ENCODE results near the gene OR10D3.
"Not testable (repeated sequence)": the region's sequence is repeated elsewhere in the genome, so short reads cannot be mapped to it uniquely, and the experiment has no call there.

Gene OR10D3

DNA sequence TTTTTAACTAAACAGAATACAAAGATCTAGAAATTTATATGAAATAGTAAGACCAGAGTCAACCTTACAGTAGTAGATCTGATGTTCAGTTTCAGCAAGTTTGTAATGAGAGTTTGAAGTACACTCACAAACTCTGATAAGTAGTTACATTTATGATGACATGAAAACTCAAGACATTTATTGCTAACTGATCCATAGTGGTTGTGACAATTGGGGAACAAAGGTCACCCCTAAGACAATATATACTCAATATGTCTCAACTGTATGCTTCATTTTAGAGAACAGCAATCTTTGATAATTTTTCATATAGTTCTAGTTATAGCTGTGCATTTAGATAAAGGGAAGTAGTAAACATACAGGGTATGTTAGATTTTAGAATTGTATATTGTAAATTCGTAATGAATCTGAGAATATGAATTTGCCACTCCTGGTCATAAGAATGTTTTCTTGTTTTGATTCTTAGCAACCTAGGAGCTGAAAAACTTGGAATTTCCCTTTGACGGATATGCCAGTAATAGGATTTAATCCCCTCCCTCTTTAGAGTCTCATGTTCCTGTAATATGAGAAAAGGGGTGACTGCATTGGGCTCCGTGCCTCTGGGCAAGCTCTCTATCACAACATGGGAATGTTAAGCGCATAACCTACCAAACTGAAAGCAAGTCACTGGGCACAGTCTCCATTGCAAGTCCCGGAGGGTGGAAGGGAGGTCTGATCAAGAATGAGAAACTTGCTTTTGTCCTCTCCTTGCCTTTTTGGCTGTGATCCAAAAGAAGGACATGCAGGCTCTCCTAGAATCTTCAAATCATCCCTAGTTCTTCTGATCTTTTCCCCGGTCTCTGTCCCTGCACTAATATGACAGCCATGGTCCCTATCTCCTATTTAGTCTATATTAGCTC is 11.4 kb downstream of the OR10D3 start:
- DNase-seq (ENCODE audit: low read depth in 1 of 2, low spot score in 1 of 2) = no peak

DNA sequence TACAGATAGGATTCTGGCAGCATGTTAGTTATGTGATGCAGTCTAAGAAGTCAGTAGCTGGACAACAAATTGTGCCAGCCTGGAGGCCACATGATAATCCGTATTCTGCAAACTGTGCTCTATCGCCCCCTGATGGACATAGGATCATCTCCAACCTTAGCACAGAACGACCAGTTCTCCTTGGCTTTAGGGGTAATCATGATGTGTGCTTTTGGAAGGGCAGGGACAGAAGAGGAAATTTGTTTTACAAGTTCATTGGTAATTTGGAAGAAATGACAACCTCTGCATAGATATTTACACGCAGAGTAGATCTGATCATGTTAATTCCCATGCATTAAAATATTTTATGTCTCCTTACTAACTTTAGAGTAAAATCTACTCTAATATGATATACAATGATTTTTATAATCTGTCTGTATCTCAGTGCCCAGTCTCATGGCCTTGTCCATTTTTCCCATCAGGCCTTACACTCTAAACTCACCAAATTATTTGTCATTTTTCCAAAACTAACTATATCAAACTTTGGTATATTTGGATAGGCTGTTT is 12.1 kb downstream of the OR10D3 start:
- DNase-seq (ENCODE audit: low read depth in 1 of 2, low spot score in 1 of 2) = no peak

DNA sequence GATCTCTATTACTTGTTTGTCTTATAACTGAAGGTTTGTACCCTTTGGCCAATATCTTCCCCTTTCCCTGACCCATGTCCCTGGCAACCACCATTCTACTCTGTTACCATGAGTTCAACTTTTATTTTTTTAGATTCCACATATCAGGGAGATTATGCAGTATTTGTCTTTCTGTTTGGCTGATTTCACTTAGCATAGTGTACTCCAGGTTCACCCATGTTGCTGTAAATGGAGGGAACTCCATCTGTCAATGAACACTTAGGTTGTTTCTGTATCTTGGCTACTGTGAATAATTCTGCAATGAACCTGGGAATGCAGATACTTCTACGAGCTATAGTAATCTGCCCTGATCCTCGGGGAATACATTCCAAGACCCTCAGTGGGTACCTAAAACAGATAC is 14.9 kb downstream of the OR10D3 start:
- DNase-seq (ENCODE audit: low read depth in 1 of 2, low spot score in 1 of 2) = no peak

DNA sequence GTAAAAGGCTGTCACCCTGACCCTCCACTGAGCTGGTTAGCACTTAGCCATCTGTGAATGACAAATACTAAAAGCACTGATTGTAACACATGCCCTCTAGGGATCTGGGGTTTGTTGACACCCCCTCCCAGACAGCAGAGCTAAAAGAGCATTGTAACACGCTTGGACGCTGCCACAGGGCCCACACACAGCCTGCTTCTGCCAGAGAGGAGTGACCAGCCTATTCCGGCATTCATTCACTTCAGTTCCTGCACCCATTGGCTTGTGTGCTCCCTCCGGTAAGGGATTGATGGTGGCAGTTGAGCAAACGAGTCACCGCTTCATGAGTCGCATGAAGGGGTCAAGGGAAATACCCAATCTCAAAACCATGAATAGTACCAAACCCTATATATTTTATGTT is 15.8 kb downstream of the OR10D3 start:
- DNase-seq (ENCODE audit: low read depth in 1 of 2, low spot score in 1 of 2) = no peak

DNA sequence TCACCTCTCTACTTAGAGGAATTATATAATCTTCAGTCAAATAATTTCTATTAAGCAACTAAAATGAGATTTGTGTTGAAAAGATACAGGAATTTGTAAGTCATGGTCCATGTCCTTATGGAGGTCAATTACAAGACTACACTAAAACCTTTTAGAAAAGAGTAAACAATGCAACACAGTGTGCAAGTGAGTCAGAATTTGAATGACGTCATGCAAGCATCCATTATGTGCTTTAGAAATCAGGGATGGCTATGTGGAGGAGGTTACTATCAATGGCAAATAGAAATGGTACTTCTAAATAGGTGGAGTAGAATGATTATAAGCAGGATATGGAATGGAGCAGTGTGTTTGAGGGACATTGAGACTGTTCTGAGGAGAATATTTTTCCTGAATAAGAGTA is 16.6 kb downstream of the OR10D3 start:
- no peak for DNase-seq (ENCODE audit: low read depth in 1 of 2, low spot score in 1 of 2)

DNA sequence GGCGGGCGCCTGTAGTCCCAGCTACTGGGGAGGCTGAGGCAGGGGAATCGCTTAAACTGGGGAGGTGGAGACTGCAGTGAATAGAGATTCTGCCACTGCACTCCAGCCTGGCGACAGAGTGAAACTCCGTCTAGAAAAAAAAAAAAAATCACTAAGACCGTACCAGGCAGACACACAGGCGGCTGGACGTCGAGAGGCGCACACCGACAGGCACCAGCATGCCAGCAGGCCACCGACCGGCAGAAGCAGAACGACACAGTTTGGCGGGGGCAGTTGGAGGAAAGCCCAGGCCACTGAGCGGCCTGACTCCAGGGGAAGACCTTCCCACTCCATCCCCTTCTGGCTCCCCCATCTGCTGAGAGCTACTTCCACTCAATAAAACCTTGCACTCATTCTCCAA is 17.5 kb downstream of the OR10D3 start:
- DNase-seq (ENCODE audit: low read depth in 1 of 2, low spot score in 1 of 2) = no peak

DNA sequence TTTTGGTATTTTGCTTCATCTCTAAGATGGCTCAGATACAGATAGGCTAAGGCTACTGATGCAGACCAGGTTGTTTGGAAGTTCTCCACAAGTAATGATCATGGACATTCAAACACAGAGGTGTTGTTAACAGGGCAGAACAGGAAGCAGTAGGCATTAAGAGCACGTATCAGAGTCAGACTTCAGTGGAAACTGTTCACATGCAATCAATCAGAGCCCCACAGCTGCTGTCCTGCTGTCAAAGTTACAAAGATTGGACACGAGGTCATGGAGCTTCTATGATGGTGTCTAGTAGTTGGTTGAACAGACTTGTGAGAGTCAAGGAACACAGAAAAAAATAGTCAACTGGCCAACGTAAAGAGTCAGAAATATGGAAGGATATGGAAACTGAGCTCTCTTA is 19.8 kb downstream of the OR10D3 start:
- DNase-seq (ENCODE audit: low read depth in 1 of 2, low spot score in 1 of 2) = no peak

DNA sequence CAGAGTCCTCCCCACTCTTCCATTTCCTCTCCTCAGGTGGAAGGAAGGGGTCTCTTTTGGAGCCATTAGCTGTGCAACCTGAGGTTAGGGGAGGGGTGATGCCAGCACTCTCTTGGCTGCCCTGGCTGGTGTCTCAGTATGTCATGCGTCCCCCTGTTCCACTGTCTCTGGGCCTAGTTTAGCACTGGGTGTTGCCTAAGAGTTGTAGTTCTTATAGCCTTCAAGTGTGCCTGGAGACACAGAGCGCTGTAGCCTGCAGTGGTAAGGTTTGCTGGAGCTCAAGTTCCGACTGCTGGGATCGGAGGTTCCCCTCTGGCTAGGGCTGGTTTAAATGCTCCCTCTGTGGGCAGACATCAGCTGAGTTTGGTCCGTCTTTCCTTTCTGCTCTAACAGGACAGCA is 20.9 kb downstream of the OR10D3 start:
- DNase-seq (ENCODE audit: low read depth in 1 of 2, low spot score in 1 of 2) = no peak

DNA sequence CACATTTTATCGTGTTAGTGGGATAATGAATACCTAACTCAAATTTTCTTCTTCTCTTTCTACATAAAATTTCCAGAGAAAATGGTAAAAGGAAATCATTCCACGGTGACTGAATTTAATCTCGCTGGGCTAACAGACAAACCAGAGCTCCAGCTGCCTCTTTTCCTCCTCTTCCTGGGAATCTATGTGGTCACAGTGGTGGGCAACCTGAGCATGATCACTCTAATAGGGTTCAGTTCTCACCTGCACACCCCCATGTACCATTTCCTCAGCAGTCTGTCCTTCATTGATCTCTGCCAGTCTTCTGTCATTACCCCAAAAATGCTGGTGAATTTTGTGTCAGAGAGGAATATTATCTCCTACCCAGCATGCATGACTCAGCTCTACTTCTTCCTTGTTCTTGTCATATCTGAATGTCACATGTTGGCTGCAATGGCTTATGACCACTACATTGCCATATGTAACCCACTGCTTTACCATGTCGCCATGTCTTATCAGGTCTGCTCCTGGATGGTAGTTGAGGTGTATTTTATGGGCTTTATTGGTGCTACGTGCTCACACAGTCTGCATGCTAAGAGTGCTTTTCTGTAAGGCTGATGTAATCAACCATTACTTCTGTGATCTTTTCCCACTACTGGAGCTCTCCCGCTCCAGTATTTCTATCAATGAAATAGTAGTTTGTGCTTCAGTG is 24.1 kb downstream of the OR10D3 start:
- DNase-seq (ENCODE audit: low read depth in 1 of 2, low spot score in 1 of 2) = no peak

DNA sequence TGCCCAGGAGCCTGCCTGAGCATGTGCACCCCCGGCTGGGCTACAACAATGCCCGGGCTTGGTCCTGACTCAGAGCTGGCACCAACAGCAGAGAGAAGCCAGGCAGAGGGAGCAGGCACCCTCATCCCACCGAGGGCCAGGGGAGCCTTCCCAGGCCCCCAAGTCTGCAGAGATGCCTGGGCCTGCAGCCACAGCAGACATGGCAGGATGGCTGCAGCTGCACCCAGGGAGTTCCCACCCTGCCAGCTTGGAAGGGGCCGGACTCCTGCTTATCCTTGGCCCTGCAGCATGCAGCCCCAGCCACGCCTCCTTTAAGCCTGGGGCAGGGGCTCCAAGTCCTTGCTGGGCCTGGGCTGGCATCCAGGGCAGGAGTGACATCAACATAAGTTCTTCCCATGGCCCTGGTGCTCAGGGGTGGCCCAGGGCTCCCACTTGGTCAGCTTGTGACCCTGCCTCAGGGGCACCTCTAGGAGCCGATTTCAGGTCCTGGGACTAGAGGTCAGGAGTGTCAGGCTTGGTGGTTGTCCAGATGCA is 26.7 kb downstream of the OR10D3 start:
- no peak for DNase-seq (ENCODE audit: low read depth in 1 of 2, low spot score in 1 of 2)

DNA sequence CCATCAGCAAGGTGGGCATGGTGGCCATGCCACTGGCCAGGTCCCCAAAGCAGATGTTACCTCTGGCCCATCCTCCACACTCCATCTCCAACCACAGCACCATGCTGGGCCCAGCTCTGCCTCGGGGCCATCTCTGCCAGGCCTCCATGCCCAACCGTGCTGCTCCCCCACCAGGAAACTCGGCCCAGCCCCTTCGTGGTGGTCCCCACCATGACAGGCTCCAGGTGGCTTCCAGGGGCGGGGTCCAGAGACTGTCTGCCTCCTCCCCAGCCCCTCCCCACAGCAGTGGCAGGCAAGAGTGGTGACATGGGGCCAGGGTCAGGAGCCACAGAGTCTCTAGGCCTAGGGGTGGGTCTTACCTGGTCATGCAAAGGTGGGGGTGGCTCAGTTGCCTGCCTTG is 27.3 kb downstream of the OR10D3 start:
- no peak for DNase-seq (ENCODE audit: low read depth in 1 of 2, low spot score in 1 of 2)

DNA sequence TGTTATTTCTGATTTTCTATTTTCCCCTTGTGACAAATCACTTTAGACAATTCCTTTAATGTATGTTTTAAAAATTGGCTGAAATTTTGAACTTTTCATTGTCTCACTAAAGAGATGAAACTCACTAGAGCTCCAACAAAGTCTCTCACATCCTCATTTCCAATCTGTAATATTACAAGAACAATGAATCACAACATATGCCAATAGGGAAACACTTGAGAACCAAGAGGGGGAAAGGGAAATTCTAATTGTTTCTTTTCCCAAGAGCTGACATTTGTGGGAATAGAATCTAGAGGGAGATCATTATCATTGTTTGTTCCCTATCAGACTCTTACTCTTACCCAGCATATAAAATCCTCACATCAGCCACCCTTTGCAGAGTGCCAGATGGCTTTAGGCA is 28.2 kb downstream of the OR10D3 start:
- DNase-seq (ENCODE audit: low read depth in 1 of 2, low spot score in 1 of 2) = no peak

DNA sequence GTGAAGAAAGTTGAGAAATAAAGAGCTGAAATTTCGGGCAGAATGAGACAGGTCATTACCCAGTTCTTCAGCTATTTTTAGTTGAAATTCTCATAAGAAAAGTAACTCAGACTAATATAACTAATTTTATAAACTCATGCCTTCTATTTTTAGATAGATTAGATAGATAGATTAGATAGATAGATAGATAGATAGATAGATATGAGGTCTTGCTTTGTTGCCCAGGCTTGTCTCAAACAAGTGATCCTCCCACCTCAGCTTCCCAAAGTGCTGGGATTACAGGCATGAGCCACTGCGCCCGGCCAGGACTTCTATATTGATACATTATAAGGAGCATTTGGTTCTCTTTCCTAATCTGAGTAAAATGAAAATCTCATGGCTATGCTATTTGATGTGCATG is 30.9 kb downstream of the OR10D3 start:
- no peak for DNase-seq (ENCODE audit: low read depth in 1 of 2, low spot score in 1 of 2)

DNA sequence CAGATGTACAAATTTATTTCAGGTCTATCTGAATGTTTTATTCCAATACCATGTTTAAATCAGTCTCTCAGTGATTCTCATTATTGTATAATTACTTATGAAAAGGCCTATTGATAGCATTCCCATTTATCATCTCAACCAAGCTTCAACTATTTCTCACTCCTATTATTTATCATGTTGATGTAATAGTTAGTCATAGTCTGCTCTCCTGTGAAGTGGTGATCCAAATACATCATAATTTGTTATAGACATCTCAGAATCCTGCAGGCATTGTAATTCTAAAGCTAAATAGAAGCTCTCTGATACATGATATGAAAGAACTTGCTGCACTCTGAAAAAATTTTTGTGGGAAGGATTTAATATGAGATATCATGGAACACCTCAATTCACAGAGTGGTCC is 36.0 kb downstream of the OR10D3 start:
- DNase-seq (ENCODE audit: low read depth in 1 of 2, low spot score in 1 of 2) = no peak

DNA sequence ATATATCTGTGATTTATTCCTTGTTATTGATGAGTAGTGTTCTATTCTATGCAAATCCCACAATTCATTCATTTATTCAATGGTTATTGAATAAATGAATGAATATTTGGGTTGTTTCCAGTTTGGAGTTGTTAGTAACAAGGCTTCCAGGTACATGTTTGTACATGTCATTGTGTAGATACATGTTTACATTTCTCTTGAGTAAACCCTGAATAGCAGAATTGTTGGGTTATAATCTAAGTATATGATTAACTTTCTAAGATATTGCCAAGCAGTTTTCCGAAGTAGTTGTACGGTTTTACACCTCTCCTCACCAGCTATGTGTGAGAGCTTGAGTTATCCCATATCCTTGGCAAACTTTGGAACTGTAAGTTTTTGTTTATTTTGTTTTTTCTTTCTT is 39.3 kb downstream of the OR10D3 start:
- DNase-seq (ENCODE audit: low read depth in 1 of 2, low spot score in 1 of 2) = no peak

DNA sequence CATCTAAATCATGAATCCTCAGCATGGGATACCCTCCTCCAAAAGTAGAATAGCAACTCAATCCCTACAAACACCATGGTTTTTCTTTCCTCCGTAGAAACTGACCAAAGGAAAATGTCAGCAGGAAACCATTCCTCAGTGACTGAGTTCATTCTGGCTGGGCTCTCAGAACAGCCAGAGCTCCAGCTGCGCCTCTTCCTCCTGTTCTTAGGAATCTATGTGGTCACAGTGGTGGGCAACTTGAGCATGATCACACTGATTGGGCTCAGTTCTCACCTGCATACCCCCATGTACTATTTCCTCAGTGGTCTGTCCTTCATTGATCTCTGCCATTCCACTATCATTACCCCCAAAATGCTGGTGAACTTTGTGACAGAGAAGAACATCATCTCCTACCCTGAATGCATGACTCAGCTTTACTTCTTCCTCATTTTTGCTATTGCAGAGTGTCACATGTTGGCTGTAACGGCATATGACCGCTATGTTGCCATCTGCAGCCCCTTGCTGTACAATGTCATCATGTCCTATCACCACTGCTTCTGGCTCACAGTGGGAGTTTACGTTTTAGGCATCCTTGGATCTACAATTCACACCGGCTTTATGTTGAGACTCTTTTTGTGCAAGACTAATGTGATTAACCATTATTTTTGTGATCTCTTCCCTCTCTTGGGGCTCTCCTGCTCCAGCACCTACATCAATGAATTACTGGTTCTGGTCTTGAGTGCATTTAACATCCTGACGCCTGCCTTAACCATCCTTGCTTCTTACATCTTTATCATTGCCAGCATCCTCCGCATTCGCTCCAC is 41.7 kb downstream of the OR10D3 start:
- not testable (repeated sequence) for DNase-seq (ENCODE audit: low read depth in 1 of 2, low spot score in 1 of 2)

DNA sequence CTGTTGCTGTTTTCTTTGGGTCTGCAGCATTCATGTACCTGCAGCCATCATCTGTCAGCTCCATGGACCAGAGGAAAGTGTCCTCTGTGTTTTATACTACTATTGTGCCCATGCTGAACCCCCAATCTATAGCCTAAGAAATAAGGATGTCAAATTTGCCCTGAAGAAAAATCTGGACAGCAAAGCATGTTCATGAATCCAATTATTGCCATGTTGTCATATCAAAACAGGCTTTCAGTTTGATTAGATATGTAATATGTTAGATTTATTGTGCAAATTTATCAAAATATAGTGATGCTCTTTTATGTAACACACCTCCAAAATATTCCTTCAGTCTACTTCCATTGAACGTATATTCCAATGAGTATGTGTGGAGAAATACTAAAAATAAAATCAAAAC is 42.3 kb downstream of the OR10D3 start:
- no peak for DNase-seq (ENCODE audit: low read depth in 1 of 2, low spot score in 1 of 2)

DNA sequence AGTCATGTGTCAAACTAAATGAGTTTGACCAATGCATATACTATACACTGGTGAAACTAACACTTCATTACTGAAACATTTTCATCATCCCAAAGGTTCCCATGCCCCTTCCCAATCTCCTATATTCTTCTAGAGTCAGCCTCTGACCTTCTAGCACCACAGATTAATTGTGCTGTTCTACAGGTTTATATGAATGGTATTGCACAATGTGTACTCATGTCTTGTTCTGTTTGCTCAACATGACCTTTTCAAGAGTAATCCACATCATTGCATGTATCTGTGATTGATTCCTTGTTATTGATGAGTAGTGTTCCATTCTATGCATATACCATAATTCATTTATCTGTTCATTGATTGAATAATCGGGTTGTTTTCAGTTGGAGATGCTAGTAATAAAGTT is 50.2 kb downstream of the OR10D3 start:
- DNase-seq (ENCODE audit: low read depth in 1 of 2, low spot score in 1 of 2) = no peak
